Measurements from ENCODE around the gene TOP2B.
A peak's percentile ranks its signal among the peaks of the same experiment; 100 is the strongest.

Gene TOP2B

GRCh38 chr3:25662736-25663320 is 1.9 kb downstream of the TOP2B start:
- no peaks in the 10 kb centered on the region for H3K9me2 ChIP-seq (replicated peaks; ENCODE audit: control insufficient read depth, low read length)
- TF ChIP-seq EZH2phosphoT487 (IDR thresholded peaks at IDR 0.05; ENCODE audit: borderline replicate concordance, low read length) (no peak), CTCF (IDR thresholded peaks at IDR 0.05; ENCODE audit: low read depth, low read length, poor library complexity, severe bottlenecking) (no peak)
- H3K27me3 ChIP-seq (ENCODE audit: control insufficient read depth, low read length), result no peaks in the 10 kb centered on the region
- no peaks in the 10 kb centered on the region for H3K9me3 ChIP-seq (ENCODE audit: control insufficient read depth, insufficient read depth, low read length)
- H3K4me1 ChIP-seq (ENCODE audit: control insufficient read depth, low read length), result peaks cover 62% of the 10 kb centered on the region
- peak overlapping the region; percentile 82 for H3K27ac ChIP-seq (ENCODE audit: low read depth, low read length)
- peak overlapping the region; percentile 94 for H3K4me2 ChIP-seq (ENCODE audit: low read length)
- peaks cover 27% of the 10 kb centered on the region for H3K36me3 ChIP-seq (ENCODE audit: control insufficient read depth, low read length)
- H4K20me1 ChIP-seq (ENCODE audit: control insufficient read depth, insufficient read depth, low read depth, low read length), result peaks cover 13% of the 10 kb centered on the region
- H3F3A ChIP-seq (ENCODE audit: control insufficient read depth, insufficient read depth), result peaks cover 3% of the 10 kb centered on the region; the same call in 1 of the 2 replicates
- H3K79me2 ChIP-seq (ENCODE audit: control insufficient read depth, low read length), result peaks cover 74% of the 10 kb centered on the region
- peak overlapping the region; percentile 90 for H3K4me3 ChIP-seq (ENCODE audit: low read length)

GRCh38 chr3:25661694-25662437 is 2.8 kb downstream of the TOP2B start:
- H3K4me3 ChIP-seq (ENCODE audit: low read length), result peak overlapping the region; percentile 90
- no peaks in the 10 kb centered on the region for H3K9me2 ChIP-seq (replicated peaks; ENCODE audit: control insufficient read depth, low read length)
- no peak overlapping the region for H3K27ac ChIP-seq (ENCODE audit: low read depth, low read length)
- peaks cover 33% of the 10 kb centered on the region for H3K36me3 ChIP-seq (ENCODE audit: control insufficient read depth, low read length)
- peaks cover 13% of the 10 kb centered on the region for H4K20me1 ChIP-seq (ENCODE audit: control insufficient read depth, insufficient read depth, low read depth, low read length)
- TF ChIP-seq CTCF (IDR thresholded peaks at IDR 0.05; ENCODE audit: low read depth, low read length, poor library complexity, severe bottlenecking) (no peak), EZH2phosphoT487 (IDR thresholded peaks at IDR 0.05; ENCODE audit: borderline replicate concordance, low read length) (no peak)
- no peaks in the 10 kb centered on the region for H3K9me3 ChIP-seq (ENCODE audit: control insufficient read depth, insufficient read depth, low read length)
- peak overlapping the region; percentile 94 for H3K4me2 ChIP-seq (ENCODE audit: low read length)
- peaks cover 83% of the 10 kb centered on the region for H3K79me2 ChIP-seq (ENCODE audit: control insufficient read depth, low read length)
- peaks cover 3% of the 10 kb centered on the region; the same call in 1 of the 2 replicates for H3F3A ChIP-seq (ENCODE audit: control insufficient read depth, insufficient read depth)
- H3K27me3 ChIP-seq (ENCODE audit: control insufficient read depth, low read length), result no peaks in the 10 kb centered on the region
- H3K4me1 ChIP-seq (ENCODE audit: control insufficient read depth, low read length), result peaks cover 58% of the 10 kb centered on the region

- no peaks in the 10 kb centered on the region for H3K9me2 ChIP-seq (replicated peaks; ENCODE audit: control insufficient read depth, low read length)
- peaks cover 41% of the 10 kb centered on the region for H3K4me1 ChIP-seq (ENCODE audit: control insufficient read depth, low read length)
- peaks cover 38% of the 10 kb centered on the region for H3K36me3 ChIP-seq (ENCODE audit: control insufficient read depth, low read length)
- H3K4me3 ChIP-seq (ENCODE audit: low read length), result no peak overlapping the region
- peaks cover 19% of the 10 kb centered on the region for H4K20me1 ChIP-seq (ENCODE audit: control insufficient read depth, insufficient read depth, low read depth, low read length)
- no peak for TF ChIP-seq EZH2phosphoT487 (IDR thresholded peaks at IDR 0.05; ENCODE audit: borderline replicate concordance, low read length)
- TF ChIP-seq CTCF (IDR thresholded peaks at IDR 0.05; ENCODE audit: low read depth, low read length, poor library complexity, severe bottlenecking), result no peak
- H3K27ac ChIP-seq (ENCODE audit: low read depth, low read length), result no peak overlapping the region
- peaks cover 100% of the 10 kb centered on the region for H3K79me2 ChIP-seq (ENCODE audit: control insufficient read depth, low read length)
- no peaks in the 10 kb centered on the region for H3K9me3 ChIP-seq (ENCODE audit: control insufficient read depth, insufficient read depth, low read length)
- H3K4me2 ChIP-seq (ENCODE audit: low read length), result no peak overlapping the region
- H3K27me3 ChIP-seq (ENCODE audit: control insufficient read depth, low read length), result no peaks in the 10 kb centered on the region
- H3F3A ChIP-seq (ENCODE audit: control insufficient read depth, insufficient read depth), result no peaks in the 10 kb centered on the region
Measured at GRCh38 chr3:25658836-25659235, 5.9 kb downstream of the TOP2B start.

Data from DOHH2 (cell line).